NCI-H1105 (cell line): ENCODE data around the gene FHIT.

Source experiments
- DNase-seq: peaks from one replicate; lab custom pipeline; 2025; lab: John Stamatoyannopoulos, UW

Gene FHIT

GRCh38 chr3:59796456-59796855 lies 1454.8 kb downstream of the FHIT start:
- DNase-seq, result no peak

GRCh38 chr3:59795756-59796155 lies 1455.5 kb downstream of the FHIT start:
- no peak for DNase-seq

- DNase-seq, result no peak
These were observed 1457.3 kb downstream of the FHIT start for GRCh38 chr3:59793976-59794375.

- DNase-seq, result no peak
These were observed 1459.4 kb downstream of the FHIT start for GRCh38 chr3:59791774-59792308.

- no peak for DNase-seq
These were observed 1461.0 kb downstream of the FHIT start for GRCh38 chr3:59790241-59790640.

- no peak for DNase-seq
These were observed 1462.5 kb downstream of the FHIT start for GRCh38 chr3:59788801-59789200.

- no peak for DNase-seq
These were observed 1463.1 kb downstream of the FHIT start for GRCh38 chr3:59788133-59788532.

- DNase-seq, result no peak
These were observed 1464.9 kb downstream of the FHIT start for GRCh38 chr3:59786374-59786773.

- no peak for DNase-seq
These were observed 1467.1 kb downstream of the FHIT start for GRCh38 chr3:59784164-59784563.

- DNase-seq, result no peak
These were observed 1467.7 kb downstream of the FHIT start for GRCh38 chr3:59783468-59783988.

- DNase-seq, result no peak
These were observed 1468.6 kb downstream of the FHIT start for GRCh38 chr3:59782664-59783063.

GRCh38 chr3:59780209-59780608 lies 1471.0 kb downstream of the FHIT start:
- no peak for DNase-seq

- no peak for DNase-seq
These were observed 1472.0 kb downstream of the FHIT start for GRCh38 chr3:59779260-59779659.

GRCh38 chr3:59777667-59778077 lies 1473.6 kb downstream of the FHIT start:
- DNase-seq, result no peak

- no peak for DNase-seq
These were observed 1474.2 kb downstream of the FHIT start for GRCh38 chr3:59777066-59777465.

GRCh38 chr3:59775761-59776325 lies 1475.4 kb downstream of the FHIT start:
- DNase-seq, result no peak

- DNase-seq, result no peak
These were observed 1476.1 kb downstream of the FHIT start for GRCh38 chr3:59775106-59775505.

- no peak for DNase-seq
These were observed 1476.6 kb downstream of the FHIT start for GRCh38 chr3:59774634-59775033.

- DNase-seq, result no peak
These were observed 1477.3 kb downstream of the FHIT start for GRCh38 chr3:59774000-59774399.

GRCh38 chr3:59772416-59773408 lies 1478.5 kb downstream of the FHIT start:
- no peak for DNase-seq

- DNase-seq, result no peak
These were observed 1479.5 kb downstream of the FHIT start for GRCh38 chr3:59771768-59772181.

- DNase-seq, result peak; percentile 64
These were observed 1482.0 kb downstream of the FHIT start for GRCh38 chr3:59769127-59769750.
